H1 (cell line): ENCODE data around the gene LRRC42. TPM values are rescaled to one million over a fixed set of nuclear protein-coding genes. Genes with fewer than 3 reads are reported as not detected.

Experiments
- CTCF ChIA-PET: fragments of 300-600 bp; sonication (Branson Sonifier 250); formaldehyde crosslinking; loops from one replicate; lab custom pipeline; 2021; ENCODE audit not compliant: partially characterized antibody; lab: Charles Lee
- POLR2A ChIA-PET: fragments of 300-600 bp; sonication (Branson Sonifier 250); formaldehyde crosslinking; loops from one replicate; lab custom pipeline; 2021; ENCODE audit warnings: inconsistent platforms; ENCODE audit not compliant: partially characterized antibody; lab: Charles Lee
- DNase-seq, 2 experiments: peaks; one replicate each; pipeline versions ENCODE4 v3.0.0 to v3.0.0-alpha.2; 2010 to 2022; ENCODE audit warnings: low spot score in 2 of 2, low read depth in 1 of 2, mixed read lengths in 1 of 2
- FAIRE-seq: peaks from 2 replicates; lab custom pipeline; 2011; peaks lifted over from hg19 to GRCh38; lab: Jason Lieb, UNC
- H2AFZ ChIP-seq: 2 replicates; pipeline ENCODE4 v1.8.1; 2012; ENCODE audit warnings: low read length, inconsistent platforms
- H2AK5ac ChIP-seq: 2 replicates; pipeline ENCODE4 v1.6.1; 2013; ENCODE audit warnings: low read depth, low read length
- H2BK120ac ChIP-seq: replicated peaks from 2 replicates; pipeline ENCODE3; 2013; ENCODE audit warnings: low read depth, low read length, inconsistent platforms
- H2BK12ac ChIP-seq: 2 replicates; pipeline ENCODE4 v1.6.1; 2013; ENCODE audit warnings: low read depth, low read length
- H2BK15ac ChIP-seq: 2 replicates; pipeline ENCODE4 v1.6.1; 2013; ENCODE audit warnings: low read length
- H2BK20ac ChIP-seq: 2 replicates; pipeline ENCODE4 v1.6.1; 2013; ENCODE audit warnings: low read length
- H2BK5ac ChIP-seq: 2 replicates; pipeline ENCODE4 v1.6.1; 2013; ENCODE audit warnings: low read depth, low read length
- H3K14ac ChIP-seq: 2 replicates; pipeline ENCODE4 v1.6.1; 2013; ENCODE audit warnings: inconsistent platforms; ENCODE audit not compliant: insufficient read length
- H3K18ac ChIP-seq: 2 replicates; pipeline ENCODE4 v1.6.1; 2013; ENCODE audit warnings: low read length; ENCODE audit errors: extremely low read depth
- H3K23ac ChIP-seq: 2 replicates; pipeline ENCODE4 v1.6.1; 2013; ENCODE audit warnings: inconsistent platforms; ENCODE audit not compliant: insufficient read length
- H3K23me2 ChIP-seq: 2 replicates; pipeline ENCODE4 v1.6.1; 2013; ENCODE audit warnings: low read depth, low read length
- H3K27ac ChIP-seq: 2 replicates; pipeline ENCODE4 v1.6.1; 2011; ENCODE audit warnings: low read depth, low read length, inconsistent platforms
- H3K27me3 ChIP-seq, 4 experiments: replicated peaks in 1 of 4; 1 replicate in 1 of 4; 2 replicates in 3 of 4; pipeline versions ENCODE4 v1.6.1 to v1.8.1; 2011 to 2013; ENCODE audit warnings: low read length in 3 of 4, mild to moderate bottlenecking in 3 of 4, inconsistent platforms in 2 of 4, mixed read lengths in 2 of 4, moderate library complexity in 1 of 4; ENCODE audit not compliant: control insufficient read depth in 3 of 4, insufficient read depth in 3 of 4; ENCODE audit errors: extremely low read depth in 1 of 4
- H3K36me3 ChIP-seq, 4 experiments: 2 replicates each; pipeline versions ENCODE4 v1.6.1 to v1.8.1; 2011 to 2013; ENCODE audit warnings: mild to moderate bottlenecking in 4 of 4, low read length in 3 of 4, moderate library complexity in 2 of 4, control low read depth in 1 of 4, inconsistent platforms in 1 of 4; ENCODE audit not compliant: insufficient read depth in 4 of 4, control insufficient read depth in 2 of 4
- H3K4ac ChIP-seq: replicated peaks from 2 replicates; pipeline ENCODE3; 2013; ENCODE audit warnings: low read length, low read depth, mixed read lengths, inconsistent platforms; ENCODE audit not compliant: insufficient read length
- H3K4me1 ChIP-seq, 4 experiments: replicated peaks in 1 of 4; 1 replicate in 1 of 4; 2 replicates in 3 of 4; pipeline versions ENCODE4 v1.6.1 to v1.8.1; 2011 to 2013; ENCODE audit warnings: low read length in 3 of 4, inconsistent platforms in 2 of 4, mixed read lengths in 1 of 4; ENCODE audit not compliant: insufficient read depth in 4 of 4, control insufficient read depth in 3 of 4
- H3K4me2 ChIP-seq, 2 experiments: 2 replicates each; pipeline versions ENCODE4 v1.6.1 to v1.8.1; 2011 to 2013; ENCODE audit warnings: low read depth in 2 of 2, low read length in 2 of 2, control low read depth in 1 of 2, inconsistent platforms in 1 of 2, mild to moderate bottlenecking in 1 of 2; ENCODE audit not compliant: insufficient read depth in 1 of 2
- H3K4me3 ChIP-seq, 4 experiments: fragments of 200-600, 300-600 bp in 1 of 4; sonication (generic), shearing (Covaris generic), sonication (Bioruptor Twin) in 1 of 4; 2 replicates each; pipeline versions ENCODE4 v1.5.1 to v1.8.1; 2011 to 2016; ENCODE audit warnings: low read length in 4 of 4, low read depth in 3 of 4, control low read depth in 2 of 4, inconsistent platforms in 2 of 4, mild to moderate bottlenecking in 2 of 4, mixed read lengths in 1 of 4, moderate library complexity in 1 of 4; ENCODE audit not compliant: insufficient read depth in 2 of 4; ENCODE audit errors: extremely low read depth in 1 of 4
- H3K56ac ChIP-seq: replicated peaks from 2 replicates; pipeline ENCODE3; 2013; ENCODE audit warnings: low read depth, mild to moderate bottlenecking, mixed read lengths, low read length, inconsistent platforms; ENCODE audit not compliant: insufficient read length
- H3K79me1 ChIP-seq: 2 replicates; pipeline ENCODE4 v1.6.1; 2013; ENCODE audit warnings: low read depth, low read length, control low read depth
- H3K79me2 ChIP-seq, 2 experiments: 2 replicates each; pipeline versions ENCODE4 v1.6.1 to v1.8.1; 2012 to 2013; ENCODE audit warnings: low read length in 2 of 2, mild to moderate bottlenecking in 2 of 2, inconsistent platforms in 1 of 2; ENCODE audit not compliant: insufficient read depth in 2 of 2, control insufficient read depth in 1 of 2
- H3K9ac ChIP-seq, 4 experiments: replicated peaks in 1 of 4; 1 replicate in 1 of 4; 2 replicates in 3 of 4; pipeline versions ENCODE4 v1.6.1 to v1.8.1; 2011 to 2013; ENCODE audit warnings: low read depth in 3 of 4, low read length in 3 of 4, control low read depth in 2 of 4, mild to moderate bottlenecking in 2 of 4, moderate library complexity in 2 of 4, inconsistent platforms in 1 of 4; ENCODE audit errors: extremely low read depth in 1 of 4
- H3K9me3 ChIP-seq, 2 experiments: 2 replicates each; pipeline versions ENCODE4 v1.6.1 to v1.8.1; 2012 to 2013; ENCODE audit warnings: mild to moderate bottlenecking in 2 of 2, moderate library complexity in 2 of 2, control low read depth in 1 of 2, inconsistent platforms in 1 of 2, low read depth in 1 of 2, low read length in 1 of 2, mixed read lengths in 1 of 2; ENCODE audit not compliant: insufficient read depth in 2 of 2
- H4K20me1 ChIP-seq, 2 experiments: replicated peaks in 1 of 2; 2 replicates each; pipeline versions ENCODE3 to v1.8.1; 2011 to 2013; ENCODE audit warnings: inconsistent platforms in 2 of 2, low read length in 2 of 2, mild to moderate bottlenecking in 1 of 2; ENCODE audit not compliant: insufficient read depth in 2 of 2, control insufficient read depth in 1 of 2
- H4K5ac ChIP-seq: 2 replicates; pipeline ENCODE4 v1.6.1; 2013; ENCODE audit warnings: low read length, low read depth, mixed read lengths, inconsistent platforms; ENCODE audit not compliant: insufficient read length
- H4K8ac ChIP-seq: 2 replicates; pipeline ENCODE4 v1.8.0; 2013; ENCODE audit warnings: mild to moderate bottlenecking, moderate library complexity, low read length, inconsistent platforms; ENCODE audit not compliant: insufficient read depth; ENCODE audit errors: extremely low read depth
- H4K91ac ChIP-seq: replicated peaks from 2 replicates; pipeline ENCODE3; 2013; ENCODE audit warnings: low read length, mixed read lengths, inconsistent platforms; ENCODE audit not compliant: insufficient read length
- BACH1 ChIP-seq: IDR thresholded peaks from 2 replicates; pipeline ENCODE4 v1.6.1; 2012; ENCODE audit warnings: low read length, improper control_type of control experiment
- GTF2F1 ChIP-seq: IDR thresholded peaks from 2 replicates; pipeline ENCODE4 v1.6.1; 2012; ENCODE audit warnings: low read depth, low read length, improper control_type of control experiment, borderline replicate concordance
- MAFK ChIP-seq: IDR thresholded peaks from 2 replicates; pipeline ENCODE4 v1.6.1; 2012; ENCODE audit warnings: low read depth, mild to moderate bottlenecking, improper control_type of control experiment, low read length
- NRF1 ChIP-seq: IDR thresholded peaks from 2 replicates; pipeline ENCODE4 v1.6.1; 2011; ENCODE audit warnings: mild to moderate bottlenecking, low read depth, low read length, improper control_type of control experiment
- POU5F1 ChIP-seq: IDR thresholded peaks from 2 replicates; pipeline ENCODE4 v1.6.1; 2011; ENCODE audit warnings: low read depth, mild to moderate bottlenecking, low read length, moderate library complexity
- SP4 ChIP-seq: IDR thresholded peaks from 2 replicates; pipeline ENCODE4 v1.6.1; 2012; ENCODE audit warnings: low read length, inconsistent platforms
- WGBS, 2 experiments: shearing (Covaris generic) in 1 of 2; methylation state at CpG; one replicate each; pipeline versions ENCODE4 v1.1.6 to v1.1.7; 2013 to 2015; ENCODE audit warnings: low lambda C conversion rate in 2 of 2, mixed read lengths in 2 of 2, inconsistent platforms in 1 of 2, low coverage in 1 of 2, missing lambda C conversion rate in 1 of 2; ENCODE audit not compliant: insufficient replicate concordance in 2 of 2, insufficient coverage in 1 of 2, insufficient read length in 1 of 2; ENCODE audit errors: extremely low coverage in 1 of 2, missing lambda C conversion rate in 1 of 2; 5-methylcytosine and 5-hydroxymethylcytosine counted together
- polyA plus RNA-seq, 7 experiments: library from polyadenylated mRNA; depleted of rRNA in 3 of 7; stranded (reverse) in 5 of 7; unstranded in 2 of 7; fragments of >200 nt in 5 of 7; fragments of 200-250 nt in 2 of 7; gene quantifications; 1 replicate in 5 of 7; 2 replicates in 1 of 7; 4 replicates in 1 of 7; pipeline versions ENCODE4 v1.2.1 to v1.2.3, GENCODE V29; 2011 to 2013; ENCODE audit warnings: missing spikeins in 2 of 7, mixed read lengths in 2 of 7
- total RNA-seq: library from RNA; stranded (reverse); fragmentation: NEBNext Ultra II Directional; extraction: Animal tissue kit (Norgen Biotek cat#: 25700); gene quantifications from 2 replicates; pipeline ENCODE4 v1.2.1, GENCODE V29; 2021

LRRC42 gene
- total and polyA plus RNA-seq, 2 of the 8 experiments (the other 6 are each of a cell fraction or from before 2014, with no cell fraction given): 38.2 to 54.1 TPM

DNA sequence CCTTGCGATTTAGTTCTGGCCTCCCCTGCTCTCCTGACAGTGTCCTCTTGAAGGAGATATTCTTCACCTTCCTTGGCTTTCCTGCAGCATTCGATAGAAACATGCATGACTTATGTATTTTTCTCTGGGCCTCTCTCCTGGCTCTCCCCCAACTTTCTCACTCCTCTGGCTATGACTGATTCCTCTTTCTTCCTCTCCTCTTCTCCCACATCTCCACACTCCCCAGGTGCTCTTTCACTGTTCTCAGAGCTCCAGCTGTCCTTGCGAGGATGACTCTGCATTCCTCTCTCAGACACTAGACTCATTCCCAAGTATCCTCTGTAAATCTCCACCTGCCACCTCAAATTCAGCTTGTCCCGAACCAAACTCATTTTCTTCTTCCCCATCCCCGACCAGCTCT, 18.0 kb downstream of the LRRC42 start:
- no peak for TF ChIP-seq GTF2F1
- TF ChIP-seq SP4: no peak
- no peak for TF ChIP-seq NRF1
- TF ChIP-seq BACH1: peak; percentile 80
- TF ChIP-seq MAFK: peak; percentile 71; the same call in 1 of the 2 replicates
- TF ChIP-seq POU5F1: no peak
- TF ChIP-seq, all 59 proteins: peak for 2
- peaks cover 21 to 60% (median 37%) of the 10 kb centered on the region in 4 experiments for H3K36me3 ChIP-seq
- H2AFZ ChIP-seq: no peak overlapping the region
- H3K14ac ChIP-seq: no peak overlapping the region
- H3K23ac ChIP-seq: no peak overlapping the region
- H3K27me3 ChIP-seq: no peaks in the 10 kb centered on the region
- H4K8ac ChIP-seq: no peak overlapping the region
- H2BK120ac ChIP-seq: no peak overlapping the region
- H3K18ac ChIP-seq: no peak overlapping the region
- no peak overlapping the region for H3K56ac ChIP-seq
- FAIRE-seq: no peak
- H3K4me3 ChIP-seq: no peak overlapping the region
- H2BK5ac ChIP-seq: no peak overlapping the region
- no peak overlapping the region for H3K9ac ChIP-seq
- no peak overlapping the region for H3K27ac ChIP-seq
- peaks cover 0 to 2% of the 10 kb centered on the region in 2 experiments for H4K20me1 ChIP-seq
- no peaks in the 10 kb centered on the region; a peak in 2 of 7 replicates for H3K4me1 ChIP-seq
- H3K4me2 ChIP-seq: no peak overlapping the region
- CTCF ChIA-PET: interaction anchor here (1.0 to 7.2 kb wide), 5 partner anchors 14 to 103 kb away, joined by 3 to 114 read pairs (median 3); no protein-coding TSS in a partner anchor
- POLR2A ChIA-PET: interaction anchor here (1.2 to 1.4 kb wide), 2 partner anchors 15 to 108 kb away, joined by 3 read pairs; no protein-coding TSS in a partner anchor
- H2BK20ac ChIP-seq: no peak overlapping the region
- H2BK15ac ChIP-seq: no peak overlapping the region
- H3K23me2 ChIP-seq: no peaks in the 10 kb centered on the region
- no peak overlapping the region for H4K5ac ChIP-seq
- no peaks in the 10 kb centered on the region for H3K9me3 ChIP-seq
- H3K79me1 ChIP-seq: no peaks in the 10 kb centered on the region; the same call in 1 of the 2 replicates
- no peak for DNase-seq
- H3K4ac ChIP-seq: no peak overlapping the region
- no peaks in the 10 kb centered on the region for H3K79me2 ChIP-seq
- H2AK5ac ChIP-seq: no peak overlapping the region
- 78% methylated on average over 5 of the region's 5 CpGs; no CpG with 5 or more reads in 1 of the 2 experiments for WGBS, 2 experiments
- H2BK12ac ChIP-seq: no peak overlapping the region
- H4K91ac ChIP-seq: no peak overlapping the region
